ENCODE measurements around the gene CHI3L2.

The CHI3L2 gene

GRCh38 chr1:111227434-111227833 lies at the start of gene CHI3L2:
Gene CHI3L2, plus strand, starts transcription at chr1:111227713. Its CDS starts 17 bp downstream, at chr1:111227730.
- DNase-seq, result no peak

- no peak for DNase-seq
Observed at GRCh38 chr1:111179968-111180533, 47.5 kb upstream of the CHI3L2 start.

GRCh38 chr1:111182052-111182451 lies 45.5 kb upstream of the CHI3L2 start:
- no peak for DNase-seq

DNA sequence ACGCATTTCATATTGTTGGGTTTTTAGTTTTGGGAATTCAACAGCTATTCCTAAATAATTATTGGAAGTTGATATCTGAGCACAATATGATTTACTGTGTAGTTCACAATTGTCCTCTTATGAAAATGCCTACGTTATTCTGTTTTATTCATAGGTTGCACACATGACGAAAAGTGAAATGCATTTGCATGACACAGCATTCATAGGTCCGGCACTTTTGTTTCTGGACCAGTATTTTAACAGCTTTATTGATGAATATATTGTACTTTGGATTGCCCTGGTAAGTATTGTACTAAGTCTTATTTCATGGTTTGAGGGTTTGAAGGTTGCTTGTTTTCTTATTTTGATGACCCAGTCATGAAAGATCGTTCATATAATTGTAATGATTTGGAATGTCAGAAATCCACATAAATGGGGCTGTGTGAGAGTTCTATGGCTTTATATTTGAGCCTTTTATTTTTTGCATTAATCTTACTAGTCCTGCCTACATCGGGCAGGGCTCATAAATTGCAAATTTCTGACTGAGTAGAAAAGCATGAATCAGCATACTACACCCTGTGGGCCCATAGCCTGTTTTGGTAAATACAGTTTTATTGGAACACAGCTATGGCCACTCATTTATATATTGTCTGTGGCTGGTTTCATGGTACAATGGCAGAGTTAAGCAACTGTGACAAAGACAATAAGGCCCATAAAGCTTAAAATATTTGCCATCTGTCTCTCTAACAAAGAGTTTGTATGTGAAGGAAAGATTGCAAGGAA lies 44.0 kb upstream of the CHI3L2 start:
- DNase-seq, result no peak

DNA sequence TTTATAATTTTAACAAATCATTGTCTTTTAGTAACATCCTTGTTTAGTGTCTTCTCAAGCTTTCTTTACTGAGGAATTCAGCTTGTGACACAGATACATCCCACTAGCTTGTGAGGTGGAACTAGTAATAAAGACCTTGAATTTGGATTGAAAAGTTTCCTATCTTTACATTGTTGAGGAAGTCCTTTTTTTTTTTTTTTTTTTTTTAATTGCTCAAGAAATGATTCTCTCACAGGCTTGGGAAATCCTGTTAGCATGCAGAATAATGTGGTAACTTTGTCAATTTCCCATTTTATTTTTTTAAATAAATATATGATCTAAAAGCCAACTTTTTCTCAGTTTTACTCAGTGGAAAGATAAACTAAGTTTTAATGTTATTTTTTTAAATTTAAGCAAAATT lies 42.9 kb upstream of the CHI3L2 start:
- no peak for DNase-seq

- no peak for DNase-seq
Observed at GRCh38 chr1:111190931-111191451, 36.5 kb upstream of the CHI3L2 start.

DNA sequence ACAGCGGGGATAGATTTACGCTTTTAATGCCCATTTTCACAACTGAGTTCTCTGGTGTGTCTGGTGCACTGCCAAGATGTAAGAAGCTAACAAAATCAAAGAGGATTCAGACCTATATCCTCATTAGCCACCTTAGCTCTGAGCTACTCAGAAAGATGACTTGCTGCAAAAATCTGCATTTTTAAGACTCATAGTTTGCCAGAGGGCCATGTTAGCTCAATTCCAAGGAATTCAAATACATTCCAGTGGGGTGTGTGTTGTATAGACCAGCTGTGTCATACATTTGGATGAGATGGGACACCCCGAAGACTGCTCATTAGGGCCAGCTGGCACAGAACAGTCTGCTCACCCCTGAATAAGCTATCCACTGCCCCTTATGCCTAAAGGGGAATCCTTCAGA lies 36.0 kb upstream of the CHI3L2 start:
- no peak for DNase-seq

- DNase-seq, result no peak
Observed at GRCh38 chr1:111192074-111192473, 35.4 kb upstream of the CHI3L2 start.

DNA sequence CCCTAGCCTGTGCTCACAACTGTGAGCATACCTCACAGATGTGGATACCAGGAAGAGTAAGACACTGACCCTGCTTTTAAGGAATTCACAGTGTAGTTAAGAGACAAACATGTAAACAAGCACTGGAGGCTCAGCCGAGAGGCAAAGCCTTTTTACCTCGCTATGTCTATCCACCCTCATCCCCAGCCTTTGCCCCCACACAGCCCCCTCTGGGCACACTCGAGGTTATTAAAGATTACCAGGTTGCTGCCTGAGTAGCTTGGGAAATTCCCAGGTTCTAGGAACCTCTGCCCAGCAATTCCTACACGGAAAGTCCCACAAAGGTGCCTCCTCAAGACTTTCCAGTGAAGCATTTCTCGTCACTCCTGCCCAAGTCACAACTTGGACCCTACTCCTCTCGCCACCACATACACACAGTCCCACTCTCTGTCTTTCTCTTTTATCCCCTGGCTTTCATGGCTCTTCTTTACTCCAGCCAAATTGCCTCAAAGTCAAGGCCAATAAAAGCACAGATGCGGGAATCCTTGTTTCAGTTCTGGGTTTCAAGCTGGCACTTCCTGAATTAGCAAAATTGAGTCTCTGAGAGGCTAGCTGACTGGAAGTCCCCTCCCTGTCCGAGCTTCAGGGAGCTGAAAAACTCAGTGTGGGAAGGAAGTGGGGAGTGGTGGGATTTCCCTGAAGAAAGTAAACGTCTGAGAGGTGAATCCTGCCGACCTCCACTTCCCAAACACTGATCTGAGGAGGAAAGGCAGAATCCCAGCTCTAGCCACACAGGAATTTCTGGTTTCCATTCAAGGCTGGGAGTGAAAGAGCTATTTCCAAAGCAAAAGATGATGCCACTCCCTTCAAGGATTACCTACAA lies 34.6 kb upstream of the CHI3L2 start:
- DNase-seq, result no peak

- no peak for DNase-seq
Observed at GRCh38 chr1:111193712-111194480, 33.6 kb upstream of the CHI3L2 start.

DNA sequence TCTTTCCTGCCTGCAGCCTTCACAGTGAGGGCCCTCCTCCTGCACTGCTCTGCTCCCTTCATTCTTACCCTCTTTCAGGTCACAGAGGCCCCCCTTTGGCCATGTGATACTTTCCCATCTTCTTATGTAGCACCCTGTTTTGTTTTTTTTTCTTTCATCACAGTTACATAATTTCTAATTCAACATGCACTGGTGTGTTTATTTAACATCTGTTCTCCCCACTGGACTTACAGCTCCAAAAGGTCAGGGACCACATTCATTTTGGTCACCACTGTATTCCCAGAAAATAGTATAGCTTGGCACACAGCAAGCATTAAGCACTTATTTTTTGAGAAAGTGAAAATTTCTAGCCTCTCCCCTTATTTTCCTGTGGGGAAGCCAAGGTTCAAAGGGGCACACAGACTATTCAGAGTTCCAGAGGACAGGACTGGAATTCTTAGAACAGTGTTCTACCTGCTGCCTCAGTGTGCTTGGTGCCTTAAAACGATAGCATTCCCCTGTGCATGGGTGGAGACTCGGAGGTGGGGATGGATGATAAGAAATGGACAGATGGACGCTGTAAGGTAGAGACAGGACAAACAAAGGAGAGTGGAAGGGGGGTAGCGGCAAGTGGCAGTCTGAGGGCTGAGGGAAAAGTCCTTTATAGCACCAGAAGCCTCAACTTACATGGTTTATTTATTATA lies 32.4 kb upstream of the CHI3L2 start:
- no peak for DNase-seq

DNA sequence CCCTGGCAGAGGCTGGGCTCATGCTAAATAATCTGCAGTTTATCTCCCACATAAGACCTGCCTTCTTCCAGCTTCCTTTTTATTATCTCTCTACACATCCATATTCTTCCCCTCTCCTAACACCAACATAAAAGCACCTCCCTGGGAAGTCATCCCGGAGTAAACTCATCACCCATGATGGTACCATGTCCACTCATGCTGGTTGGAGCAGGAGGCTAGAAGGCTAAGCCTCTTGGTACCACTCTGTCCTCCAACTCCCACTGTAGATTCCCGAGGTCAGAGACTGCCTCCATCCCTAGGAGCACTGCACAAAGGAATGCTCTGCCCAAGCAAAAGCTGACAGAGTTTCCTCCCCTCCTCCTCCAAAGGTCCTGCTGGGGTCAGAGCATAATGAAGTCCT lies 31.3 kb upstream of the CHI3L2 start:
- DNase-seq, result no peak

- DNase-seq, result no peak
Observed at GRCh38 chr1:111197598-111198284, 29.8 kb upstream of the CHI3L2 start.

GRCh38 chr1:111198836-111199235 lies 28.7 kb upstream of the CHI3L2 start:
- DNase-seq, result no peak

- DNase-seq, result no peak
Observed at GRCh38 chr1:111199329-111199728, 28.2 kb upstream of the CHI3L2 start.

GRCh38 chr1:111199881-111200801 lies 27.4 kb upstream of the CHI3L2 start, which contains the start of gene DENND2D:
Gene DENND2D, minus strand, starts transcription at chr1:111200646. Its CDS starts 187 bp downstream, at chr1:111200459.
- DNase-seq, result no peak

- no peak for DNase-seq
Observed at GRCh38 chr1:111200802-111201161, 26.7 kb upstream of the CHI3L2 start.

DNA sequence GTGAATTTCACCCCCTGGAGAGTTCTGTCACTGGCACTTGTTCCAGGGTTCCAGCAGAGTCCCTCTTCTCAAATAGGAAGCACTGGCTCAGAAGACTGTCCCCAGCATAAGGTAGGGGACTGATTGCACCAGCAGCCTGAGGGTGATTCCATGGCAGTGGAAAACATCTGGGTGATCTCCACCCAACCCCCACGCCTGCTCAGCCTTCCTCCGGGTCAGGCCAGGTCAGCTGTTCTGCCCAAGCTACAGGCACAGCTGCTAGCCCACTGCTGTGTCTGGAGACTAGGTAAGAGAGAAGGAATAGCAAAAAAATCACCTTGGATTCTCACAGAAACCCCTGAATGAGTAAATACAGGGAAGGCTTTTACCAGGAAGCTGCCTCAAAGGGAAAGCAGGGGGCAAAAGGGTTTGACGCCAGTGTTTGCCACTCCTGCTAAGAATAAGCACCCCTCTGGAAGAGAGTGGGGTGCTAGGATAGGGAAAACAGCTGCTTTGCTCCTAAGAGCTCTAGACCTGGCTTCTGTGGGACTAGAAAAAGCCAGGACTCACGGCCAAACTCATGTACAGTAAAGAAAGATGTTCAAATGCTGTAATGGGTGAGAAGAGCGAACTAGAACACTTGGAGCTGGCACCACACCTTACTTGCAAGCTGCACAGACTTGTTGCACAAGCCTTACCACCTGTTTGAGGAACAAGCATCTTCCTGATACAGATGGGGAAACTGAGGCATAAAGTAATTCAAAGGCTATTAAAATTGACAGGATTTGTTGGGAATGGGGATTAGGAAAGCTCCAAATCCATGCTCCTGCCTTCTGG lies 26.0 kb upstream of the CHI3L2 start:
- no peak for DNase-seq

DNA sequence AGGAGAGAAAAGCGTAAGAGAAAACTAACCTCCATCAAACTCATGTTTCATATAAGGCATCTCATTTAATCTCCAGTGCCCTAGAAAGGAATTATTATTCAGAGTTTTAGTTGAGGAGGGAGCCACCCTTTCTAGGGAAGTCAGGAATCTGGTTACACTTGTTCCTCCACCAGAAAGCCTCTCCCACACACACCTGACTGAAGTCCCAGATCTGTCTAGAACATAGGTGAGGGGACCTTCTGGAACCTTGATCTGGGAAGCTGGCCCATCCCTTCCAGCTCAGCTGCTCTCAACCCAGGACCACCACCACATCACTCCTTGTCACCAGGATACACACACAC lies 25.2 kb upstream of the CHI3L2 start:
- DNase-seq, result no peak

Data from NCI-H1092 (cell line).